Vagina (tissue), 2 donors: ENCODE results near the gene HELZ.

Experiments used
- POLR2AphosphoS5 ChIP-seq, 2 donors: sonication (generic); formaldehyde crosslinking; IDR thresholded peaks; one replicate each; pipeline ENCODE4 v1.9.0; 2017; ENCODE audit warnings: antibody characterized with exemption in 2 of 2, mild to moderate bottlenecking in 2 of 2, low read depth in 1 of 2; ENCODE audit not compliant: insufficient read depth in 1 of 2
- TF ChIP-seq, protein P1 (sequence below), 3 experiments: fragments of 450-650 bp in 2 of 3; fragments of 200-600 bp in 1 of 3; sonication (generic) in 1 of 3; IDR thresholded peaks; one replicate each; pipeline ENCODE4 v1.5.1; 2017 to 2019; ENCODE audit warnings: antibody characterized with exemption in 3 of 3, mild to moderate bottlenecking in 2 of 3, moderate library complexity in 2 of 3

- TF ChIP-seq POLR2AphosphoS5 (IDR thresholded peaks at IDR 0.05; ENCODE audit: insufficient read depth in 1 of 2, low read depth in 1 of 2): no peak
- TF ChIP-seq, protein P1, sequence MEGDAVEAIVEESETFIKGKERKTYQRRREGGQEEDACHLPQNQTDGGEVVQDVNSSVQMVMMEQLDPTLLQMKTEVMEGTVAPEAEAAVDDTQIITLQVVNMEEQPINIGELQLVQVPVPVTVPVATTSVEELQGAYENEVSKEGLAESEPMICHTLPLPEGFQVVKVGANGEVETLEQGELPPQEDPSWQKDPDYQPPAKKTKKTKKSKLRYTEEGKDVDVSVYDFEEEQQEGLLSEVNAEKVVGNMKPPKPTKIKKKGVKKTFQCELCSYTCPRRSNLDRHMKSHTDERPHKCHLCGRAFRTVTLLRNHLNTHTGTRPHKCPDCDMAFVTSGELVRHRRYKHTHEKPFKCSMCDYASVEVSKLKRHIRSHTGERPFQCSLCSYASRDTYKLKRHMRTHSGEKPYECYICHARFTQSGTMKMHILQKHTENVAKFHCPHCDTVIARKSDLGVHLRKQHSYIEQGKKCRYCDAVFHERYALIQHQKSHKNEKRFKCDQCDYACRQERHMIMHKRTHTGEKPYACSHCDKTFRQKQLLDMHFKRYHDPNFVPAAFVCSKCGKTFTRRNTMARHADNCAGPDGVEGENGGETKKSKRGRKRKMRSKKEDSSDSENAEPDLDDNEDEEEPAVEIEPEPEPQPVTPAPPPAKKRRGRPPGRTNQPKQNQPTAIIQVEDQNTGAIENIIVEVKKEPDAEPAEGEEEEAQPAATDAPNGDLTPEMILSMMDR (IDR thresholded peaks at IDR 0.05): no peak
Measured at GRCh38 chr17:67032985-67033384, 212.0 kb downstream of the HELZ start.
